H1 (cell line): Measurements from ENCODE around the gene ASTN2. TPM values are rescaled to one million over a fixed set of nuclear protein-coding genes. Genes with fewer than 3 reads are reported as not detected.

Source experiments
- BCL11A ChIP-seq, 2 experiments: IDR thresholded peaks; one replicate each; pipeline ENCODE4 v1.6.1; 2011; ENCODE audit warnings: low read depth in 2 of 2, low read length in 2 of 2, mild to moderate bottlenecking in 2 of 2
- CBX5 ChIP-seq: fragments of 300-800, 300-1000 bp; sonication (generic); IDR thresholded peaks from 2 replicates; pipeline ENCODE4 v1.7.1; 2016; ENCODE audit warnings: antibody characterized with exemption, low read length, low read depth
- FOSL1 ChIP-seq: IDR thresholded peaks from 2 replicates; pipeline ENCODE4 v1.6.1; 2011; ENCODE audit warnings: mild to moderate bottlenecking, low read depth, low read length, moderate library complexity; ENCODE audit not compliant: insufficient read depth
- MAFK ChIP-seq: IDR thresholded peaks from 2 replicates; pipeline ENCODE4 v1.6.1; 2012; ENCODE audit warnings: low read depth, mild to moderate bottlenecking, improper control_type of control experiment, low read length
- TEAD4 ChIP-seq: IDR thresholded peaks from 2 replicates; pipeline ENCODE4 v1.6.1; 2012; ENCODE audit warnings: low read depth, low read length, inconsistent platforms, mixed read lengths
- polyA plus RNA-seq, 7 experiments: library from polyadenylated mRNA; depleted of rRNA in 3 of 7; stranded (reverse) in 5 of 7; unstranded in 2 of 7; fragments of >200 nt in 5 of 7; fragments of 200-250 nt in 2 of 7; gene quantifications; 1 replicate in 5 of 7; 2 replicates in 1 of 7; 4 replicates in 1 of 7; pipeline versions ENCODE4 v1.2.1 to v1.2.3, GENCODE V29; 2011 to 2013; ENCODE audit warnings: missing spikeins in 2 of 7, mixed read lengths in 2 of 7
- total RNA-seq: library from RNA; stranded (reverse); fragmentation: NEBNext Ultra II Directional; extraction: Animal tissue kit (Norgen Biotek cat#: 25700); gene quantifications from 2 replicates; pipeline ENCODE4 v1.2.1, GENCODE V29; 2021
- TF ChIP-seq, protein P1 (sequence below): fragments of 300-600 bp; sonication (generic); IDR thresholded peaks from 2 replicates; pipeline ENCODE4 v1.7.1; 2012; ENCODE audit warnings: low read length, moderate library complexity, mild to moderate bottlenecking, inconsistent platforms; ENCODE audit not compliant: insufficient replicate concordance
- TF ChIP-seq, protein P2 (sequence below), 3 experiments: IDR thresholded peaks; 1 replicate in 2 of 3; 2 replicates in 1 of 3; pipeline versions ENCODE4 v1.5.1 to v1.6.1; 2011; ENCODE audit warnings: low read length in 3 of 3, mild to moderate bottlenecking in 3 of 3, inconsistent platforms in 2 of 3, low read depth in 1 of 3, moderate library complexity in 1 of 3; ENCODE audit not compliant: insufficient read depth in 1 of 3; ENCODE audit errors: control extremely low read depth in 1 of 3

Gene ASTN2
- total and polyA plus RNA-seq, 2 of the 8 experiments (the other 6 are each of a cell fraction or from before 2014, with no cell fraction given) = 8.2 to 13.7 TPM

DNA sequence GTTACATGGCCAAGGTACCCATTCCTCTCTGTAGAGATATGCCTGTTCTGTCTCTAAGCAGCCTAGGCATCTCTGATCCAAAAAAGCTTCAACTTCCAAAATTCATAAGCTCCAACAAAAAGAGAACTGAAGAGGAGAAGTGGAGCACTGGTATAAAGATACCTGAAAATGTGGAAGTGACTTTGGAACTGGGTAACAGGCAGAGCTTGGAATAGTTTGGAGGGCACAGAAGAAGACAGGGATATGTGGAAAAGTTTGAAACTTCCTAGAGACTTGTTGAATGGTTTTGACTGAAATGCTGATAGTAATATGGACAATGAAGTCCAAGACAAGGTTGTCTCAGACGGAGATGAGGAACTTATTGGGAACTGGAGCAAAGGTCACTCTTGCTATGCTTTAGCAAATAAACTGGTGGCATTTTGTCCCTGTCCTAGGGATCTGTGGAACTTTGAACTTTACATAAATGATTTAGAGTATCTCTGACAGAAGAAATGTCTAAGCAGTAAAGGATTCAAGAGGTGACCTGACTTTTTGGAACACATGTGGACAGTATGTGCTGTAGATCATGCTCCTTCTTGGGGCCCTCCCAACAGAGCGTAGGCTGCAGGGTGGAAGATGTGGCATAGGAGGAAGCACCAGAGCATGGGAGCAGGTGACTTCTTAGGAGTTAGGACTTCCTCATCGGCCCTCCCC lies 889.9 kb downstream of the ASTN2 start (continued):
- TF ChIP-seq, protein P1, sequence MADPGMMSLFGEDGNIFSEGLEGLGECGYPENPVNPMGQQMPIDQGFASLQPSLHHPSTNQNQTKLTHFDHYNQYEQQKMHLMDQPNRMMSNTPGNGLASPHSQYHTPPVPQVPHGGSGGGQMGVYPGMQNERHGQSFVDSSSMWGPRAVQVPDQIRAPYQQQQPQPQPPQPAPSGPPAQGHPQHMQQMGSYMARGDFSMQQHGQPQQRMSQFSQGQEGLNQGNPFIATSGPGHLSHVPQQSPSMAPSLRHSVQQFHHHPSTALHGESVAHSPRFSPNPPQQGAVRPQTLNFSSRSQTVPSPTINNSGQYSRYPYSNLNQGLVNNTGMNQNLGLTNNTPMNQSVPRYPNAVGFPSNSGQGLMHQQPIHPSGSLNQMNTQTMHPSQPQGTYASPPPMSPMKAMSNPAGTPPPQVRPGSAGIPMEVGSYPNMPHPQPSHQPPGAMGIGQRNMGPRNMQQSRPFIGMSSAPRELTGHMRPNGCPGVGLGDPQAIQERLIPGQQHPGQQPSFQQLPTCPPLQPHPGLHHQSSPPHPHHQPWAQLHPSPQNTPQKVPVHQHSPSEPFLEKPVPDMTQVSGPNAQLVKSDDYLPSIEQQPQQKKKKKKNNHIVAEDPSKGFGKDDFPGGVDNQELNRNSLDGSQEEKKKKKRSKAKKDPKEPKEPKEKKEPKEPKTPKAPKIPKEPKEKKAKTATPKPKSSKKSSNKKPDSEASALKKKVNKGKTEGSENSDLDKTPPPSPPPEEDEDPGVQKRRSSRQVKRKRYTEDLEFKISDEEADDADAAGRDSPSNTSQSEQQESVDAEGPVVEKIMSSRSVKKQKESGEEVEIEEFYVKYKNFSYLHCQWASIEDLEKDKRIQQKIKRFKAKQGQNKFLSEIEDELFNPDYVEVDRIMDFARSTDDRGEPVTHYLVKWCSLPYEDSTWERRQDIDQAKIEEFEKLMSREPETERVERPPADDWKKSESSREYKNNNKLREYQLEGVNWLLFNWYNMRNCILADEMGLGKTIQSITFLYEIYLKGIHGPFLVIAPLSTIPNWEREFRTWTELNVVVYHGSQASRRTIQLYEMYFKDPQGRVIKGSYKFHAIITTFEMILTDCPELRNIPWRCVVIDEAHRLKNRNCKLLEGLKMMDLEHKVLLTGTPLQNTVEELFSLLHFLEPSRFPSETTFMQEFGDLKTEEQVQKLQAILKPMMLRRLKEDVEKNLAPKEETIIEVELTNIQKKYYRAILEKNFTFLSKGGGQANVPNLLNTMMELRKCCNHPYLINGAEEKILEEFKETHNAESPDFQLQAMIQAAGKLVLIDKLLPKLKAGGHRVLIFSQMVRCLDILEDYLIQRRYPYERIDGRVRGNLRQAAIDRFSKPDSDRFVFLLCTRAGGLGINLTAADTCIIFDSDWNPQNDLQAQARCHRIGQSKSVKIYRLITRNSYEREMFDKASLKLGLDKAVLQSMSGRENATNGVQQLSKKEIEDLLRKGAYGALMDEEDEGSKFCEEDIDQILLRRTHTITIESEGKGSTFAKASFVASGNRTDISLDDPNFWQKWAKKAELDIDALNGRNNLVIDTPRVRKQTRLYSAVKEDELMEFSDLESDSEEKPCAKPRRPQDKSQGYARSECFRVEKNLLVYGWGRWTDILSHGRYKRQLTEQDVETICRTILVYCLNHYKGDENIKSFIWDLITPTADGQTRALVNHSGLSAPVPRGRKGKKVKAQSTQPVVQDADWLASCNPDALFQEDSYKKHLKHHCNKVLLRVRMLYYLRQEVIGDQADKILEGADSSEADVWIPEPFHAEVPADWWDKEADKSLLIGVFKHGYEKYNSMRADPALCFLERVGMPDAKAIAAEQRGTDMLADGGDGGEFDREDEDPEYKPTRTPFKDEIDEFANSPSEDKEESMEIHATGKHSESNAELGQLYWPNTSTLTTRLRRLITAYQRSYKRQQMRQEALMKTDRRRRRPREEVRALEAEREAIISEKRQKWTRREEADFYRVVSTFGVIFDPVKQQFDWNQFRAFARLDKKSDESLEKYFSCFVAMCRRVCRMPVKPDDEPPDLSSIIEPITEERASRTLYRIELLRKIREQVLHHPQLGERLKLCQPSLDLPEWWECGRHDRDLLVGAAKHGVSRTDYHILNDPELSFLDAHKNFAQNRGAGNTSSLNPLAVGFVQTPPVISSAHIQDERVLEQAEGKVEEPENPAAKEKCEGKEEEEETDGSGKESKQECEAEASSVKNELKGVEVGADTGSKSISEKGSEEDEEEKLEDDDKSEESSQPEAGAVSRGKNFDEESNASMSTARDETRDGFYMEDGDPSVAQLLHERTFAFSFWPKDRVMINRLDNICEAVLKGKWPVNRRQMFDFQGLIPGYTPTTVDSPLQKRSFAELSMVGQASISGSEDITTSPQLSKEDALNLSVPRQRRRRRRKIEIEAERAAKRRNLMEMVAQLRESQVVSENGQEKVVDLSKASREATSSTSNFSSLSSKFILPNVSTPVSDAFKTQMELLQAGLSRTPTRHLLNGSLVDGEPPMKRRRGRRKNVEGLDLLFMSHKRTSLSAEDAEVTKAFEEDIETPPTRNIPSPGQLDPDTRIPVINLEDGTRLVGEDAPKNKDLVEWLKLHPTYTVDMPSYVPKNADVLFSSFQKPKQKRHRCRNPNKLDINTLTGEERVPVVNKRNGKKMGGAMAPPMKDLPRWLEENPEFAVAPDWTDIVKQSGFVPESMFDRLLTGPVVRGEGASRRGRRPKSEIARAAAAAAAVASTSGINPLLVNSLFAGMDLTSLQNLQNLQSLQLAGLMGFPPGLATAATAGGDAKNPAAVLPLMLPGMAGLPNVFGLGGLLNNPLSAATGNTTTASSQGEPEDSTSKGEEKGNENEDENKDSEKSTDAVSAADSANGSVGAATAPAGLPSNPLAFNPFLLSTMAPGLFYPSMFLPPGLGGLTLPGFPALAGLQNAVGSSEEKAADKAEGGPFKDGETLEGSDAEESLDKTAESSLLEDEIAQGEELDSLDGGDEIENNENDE = no peak
- no peak for TF ChIP-seq CBX5
- TF ChIP-seq BCL11A (IDR thresholded peaks at IDR 0.05; ENCODE audit: low read depth in 2 of 2, low read length in 2 of 2) = no peak
- no peak for TF ChIP-seq TEAD4
- TF ChIP-seq FOSL1 = no peak
- TF ChIP-seq, protein P2, sequence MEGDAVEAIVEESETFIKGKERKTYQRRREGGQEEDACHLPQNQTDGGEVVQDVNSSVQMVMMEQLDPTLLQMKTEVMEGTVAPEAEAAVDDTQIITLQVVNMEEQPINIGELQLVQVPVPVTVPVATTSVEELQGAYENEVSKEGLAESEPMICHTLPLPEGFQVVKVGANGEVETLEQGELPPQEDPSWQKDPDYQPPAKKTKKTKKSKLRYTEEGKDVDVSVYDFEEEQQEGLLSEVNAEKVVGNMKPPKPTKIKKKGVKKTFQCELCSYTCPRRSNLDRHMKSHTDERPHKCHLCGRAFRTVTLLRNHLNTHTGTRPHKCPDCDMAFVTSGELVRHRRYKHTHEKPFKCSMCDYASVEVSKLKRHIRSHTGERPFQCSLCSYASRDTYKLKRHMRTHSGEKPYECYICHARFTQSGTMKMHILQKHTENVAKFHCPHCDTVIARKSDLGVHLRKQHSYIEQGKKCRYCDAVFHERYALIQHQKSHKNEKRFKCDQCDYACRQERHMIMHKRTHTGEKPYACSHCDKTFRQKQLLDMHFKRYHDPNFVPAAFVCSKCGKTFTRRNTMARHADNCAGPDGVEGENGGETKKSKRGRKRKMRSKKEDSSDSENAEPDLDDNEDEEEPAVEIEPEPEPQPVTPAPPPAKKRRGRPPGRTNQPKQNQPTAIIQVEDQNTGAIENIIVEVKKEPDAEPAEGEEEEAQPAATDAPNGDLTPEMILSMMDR (IDR thresholded peaks at IDR 0.05; ENCODE audit: control extremely low read depth in 1 of 3, insufficient read depth in 1 of 3, low read depth in 1 of 3, low read length in 3 of 3) = no peak
- TF ChIP-seq MAFK = no peak
